GM12878 (cell line): ENCODE results near the gene CD83. TPM values are rescaled to one million over a fixed set of nuclear protein-coding genes. Genes with fewer than 3 reads are reported as not detected.
A peak's percentile ranks its signal among the peaks of the same experiment; 100 is the strongest.

Experiments
- ATAC-seq: fragments of 200-7000 bp; cut with Tn5 transposase; 3 replicates; pipeline ENCODE4 v1.9.1; 2020; ENCODE audit warnings: mild to moderate bottlenecking, moderate library complexity
- BruUV-seq: library from RNA; stranded (reverse); fragments of 400-500 nt; replicated peaks from 2 replicates; lab custom pipeline; 2021; lab: Mats Ljungman, UMichigan
- CTCF ChIA-PET: fragments of 300-600 bp; sonication (Branson Sonifier 250); formaldehyde crosslinking; extraction: SDS; loops from one replicate; lab custom pipeline; 2021; ENCODE audit warnings: inconsistent platforms; lab: Yijun Ruan, JAX
- POLR2A ChIA-PET: fragments of 350-600 bp; formaldehyde crosslinking; extraction: SDS; loops from one replicate; lab custom pipeline; 2021; ENCODE audit warnings: inconsistent platforms; lab: Charles Lee
- RAD21 ChIA-PET: fragments of 300-600 bp; sonication (Branson Sonifier 250); formaldehyde crosslinking; loops from one replicate; lab custom pipeline; 2023; ENCODE audit warnings: antibody characterized with exemption; ENCODE audit not compliant: unreplicated experiment; lab: Charles Lee
- SMC1A ChIA-PET: fragments of 300-600 bp; sonication (Branson Sonifier 250); formaldehyde crosslinking; loops from one replicate; lab custom pipeline; 2023; ENCODE audit not compliant: unreplicated experiment, uncharacterized antibody; lab: Charles Lee
- DNase-seq: peaks from one replicate; pipeline ENCODE4 v3.0.0-alpha.2; 2011; ENCODE audit warnings: low read depth, low spot score
- FAIRE-seq: peaks from 3 replicates; lab custom pipeline; 2011; peaks lifted over from hg19 to GRCh38; lab: Jason Lieb, UNC
- H2AFZ ChIP-seq: 2 replicates; pipeline ENCODE4 v1.6.0; 2011; ENCODE audit warnings: low read depth, low read length, control low read depth; ENCODE audit not compliant: control insufficient read depth
- H3K27ac ChIP-seq: 2 replicates; pipeline ENCODE4 v1.5.1; 2011; ENCODE audit warnings: control low read depth; ENCODE audit not compliant: control insufficient read depth, insufficient read depth
- H3K27me3 ChIP-seq, 2 experiments: replicated peaks in 1 of 2; 2 replicates each; pipeline versions ENCODE4 v1.6.0 to v1.6.1; 2011; ENCODE audit warnings: low read length in 1 of 2; ENCODE audit not compliant: control insufficient read depth in 2 of 2, insufficient read depth in 2 of 2
- H3K36me3 ChIP-seq, 2 experiments: 2 replicates each; pipeline ENCODE4 v1.5.1; 2011; ENCODE audit warnings: low read length in 1 of 2; ENCODE audit not compliant: control insufficient read depth in 2 of 2, insufficient read depth in 2 of 2
- H3K4me1 ChIP-seq: 2 replicates; pipeline ENCODE4 v1.6.1; 2011; ENCODE audit warnings: mild to moderate bottlenecking, low read length, moderate library complexity, mixed read lengths; ENCODE audit not compliant: control insufficient read depth, insufficient read depth
- H3K4me2 ChIP-seq: 2 replicates; pipeline ENCODE4 v1.6.0; 2011; ENCODE audit warnings: control low read depth; ENCODE audit not compliant: control insufficient read depth, insufficient read depth
- H3K4me3 ChIP-seq: fragments of 200-600 bp; sonication (generic); 2 replicates; pipeline ENCODE4 v1.5.1; 2016
- H3K79me2 ChIP-seq: 2 replicates; pipeline ENCODE4 v1.6.0; 2011; ENCODE audit warnings: low read length; ENCODE audit not compliant: control insufficient read depth, insufficient read depth
- H3K9ac ChIP-seq: 2 replicates; pipeline ENCODE4 v1.8.0; 2011; ENCODE audit warnings: low read length, control low read depth, mixed read lengths; ENCODE audit not compliant: control insufficient read depth, insufficient read depth
- H3K9me3 ChIP-seq: replicated peaks from 3 replicates; pipeline ENCODE4 v1.5.1; 2011; ENCODE audit warnings: mild to moderate bottlenecking, low read length; ENCODE audit not compliant: control insufficient read depth, insufficient read depth
- H4K20me1 ChIP-seq: 2 replicates; pipeline ENCODE4 v1.6.0; 2011; ENCODE audit not compliant: control insufficient read depth, insufficient read depth
- EP300 ChIP-seq, 2 experiments: fragments of 150-350 bp in 1 of 2; IDR thresholded peaks; 2 replicates each; pipeline ENCODE4 v1.6.1; 2011 to 2012; ENCODE audit warnings: low read depth in 2 of 2, low read length in 2 of 2, borderline replicate concordance in 1 of 2, improper control_type of control experiment in 1 of 2, inconsistent platforms in 1 of 2; ENCODE audit not compliant: control insufficient read depth in 1 of 2
- PML ChIP-seq: IDR thresholded peaks from 2 replicates; pipeline ENCODE4 v1.6.1; 2012; ENCODE audit warnings: low read length, inconsistent platforms
- RUNX3 ChIP-seq: IDR thresholded peaks from 2 replicates; pipeline ENCODE4 v1.6.1; 2012; ENCODE audit warnings: low read length, inconsistent platforms
- STAT3 ChIP-seq: IDR thresholded peaks from 2 replicates; pipeline ENCODE4 v1.6.1; 2011; ENCODE audit warnings: low read depth, low read length, improper control_type of control experiment
- WGBS: methylation state at CpG from one replicate; pipeline ENCODE4 v1.1.6; 2016; ENCODE audit warnings: low lambda C conversion rate; ENCODE audit not compliant: insufficient replicate concordance, insufficient coverage; ENCODE audit errors: missing lambda C conversion rate; 5-methylcytosine and 5-hydroxymethylcytosine counted together
- in situ Hi-C: fragments of 300-500 bp; cut with MboI; formaldehyde crosslinking; loops from 9 replicates; pipeline ENCODE4 v1.14.3; 2018; ENCODE audit warnings: mixed read lengths
- intact Hi-C: fragments of 100-400 bp; cut with micrococcal nuclease; formaldehyde crosslinking; loops from one replicate; pipeline ENCODE4 v1.14.2; 2022; ENCODE audit not compliant: unreplicated experiment
- polyA plus RNA-seq, 11 experiments: library from polyadenylated mRNA; depleted of rRNA in 4 of 11; unstranded in 6 of 11; stranded (reverse) in 5 of 11; fragments of >200 nt; fragmentation: Nextera tagmentation in 4 of 11; fragmentation: Illumina TruSeq in 1 of 11; extraction: Ambion mirVana in 4 of 11; extraction: Trizol in 1 of 11; gene quantifications; 1 replicate in 1 of 11; 2 replicates in 10 of 11; pipeline versions ENCODE4 v1.2.1 to v1.2.3, GENCODE V29; 2011 to 2016; ENCODE audit warnings: inconsistent platforms in 2 of 11, missing spikeins in 2 of 11, low read depth in 1 of 11
- total RNA-seq, 4 experiments: library from RNA; depleted of rRNA in 3 of 4; stranded (reverse); fragments of >200 nt in 3 of 4; fragmentation: Illumina TruSeq in 1 of 4; extraction: Trizol in 1 of 4; gene quantifications; 2 replicates each; pipeline versions ENCODE4 v1.2.1 to v1.2.3, GENCODE V29; 2013 to 2021
- TF ChIP-seq, protein P1 (sequence below): fragments of 450-650 bp; IDR thresholded peaks from 2 replicates; pipeline ENCODE4 v1.6.1; 2017; ENCODE audit warnings: low read depth, mild to moderate bottlenecking, moderate library complexity
- TF ChIP-seq, protein P2 (sequence below): fragments of 450-650 bp; IDR thresholded peaks from 2 replicates; pipeline ENCODE4 v1.6.1; 2017; ENCODE audit warnings: mild to moderate bottlenecking, low read depth, inconsistent platforms; ENCODE audit not compliant: poor library complexity, severe bottlenecking
- TF ChIP-seq, protein P3 (sequence below): fragments of 450-650 bp; conservative IDR thresholded peaks from 2 replicates; pipeline ENCODE4 v1.6.1; 2017; ENCODE audit warnings: mild to moderate bottlenecking, moderate library complexity
- TF ChIP-seq, protein P4 (sequence below): fragments of 450-650 bp; IDR thresholded peaks from 2 replicates; pipeline ENCODE4 v1.6.1; 2016; ENCODE audit warnings: mild to moderate bottlenecking

CD83 gene
- total and polyA plus RNA-seq, 10 of the 15 experiments (the other 5 are each of a cell fraction or from before 2014, with no cell fraction given) = 76.1 to 174 (median 129) TPM

DNA sequence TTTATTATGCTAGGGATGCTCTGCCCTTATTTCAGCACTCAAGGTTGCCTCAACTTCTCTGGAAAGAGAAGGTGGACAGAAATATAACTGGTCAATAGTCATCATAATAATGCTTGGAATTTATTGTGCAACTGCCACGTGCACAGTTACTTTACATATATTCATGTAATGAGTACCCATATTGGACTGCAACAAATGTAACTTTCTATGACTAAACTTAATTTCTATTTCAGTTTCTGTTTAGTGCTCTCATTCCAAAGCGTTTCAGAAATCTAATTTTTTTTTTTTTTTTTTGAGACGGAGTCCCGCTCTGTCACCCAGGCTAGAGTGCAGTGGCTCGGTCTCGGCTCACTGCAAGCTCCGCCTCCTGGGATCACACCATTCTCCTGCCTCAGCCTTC, 28.3 kb upstream of the CD83 start (continued):
- TF ChIP-seq, protein P1, sequence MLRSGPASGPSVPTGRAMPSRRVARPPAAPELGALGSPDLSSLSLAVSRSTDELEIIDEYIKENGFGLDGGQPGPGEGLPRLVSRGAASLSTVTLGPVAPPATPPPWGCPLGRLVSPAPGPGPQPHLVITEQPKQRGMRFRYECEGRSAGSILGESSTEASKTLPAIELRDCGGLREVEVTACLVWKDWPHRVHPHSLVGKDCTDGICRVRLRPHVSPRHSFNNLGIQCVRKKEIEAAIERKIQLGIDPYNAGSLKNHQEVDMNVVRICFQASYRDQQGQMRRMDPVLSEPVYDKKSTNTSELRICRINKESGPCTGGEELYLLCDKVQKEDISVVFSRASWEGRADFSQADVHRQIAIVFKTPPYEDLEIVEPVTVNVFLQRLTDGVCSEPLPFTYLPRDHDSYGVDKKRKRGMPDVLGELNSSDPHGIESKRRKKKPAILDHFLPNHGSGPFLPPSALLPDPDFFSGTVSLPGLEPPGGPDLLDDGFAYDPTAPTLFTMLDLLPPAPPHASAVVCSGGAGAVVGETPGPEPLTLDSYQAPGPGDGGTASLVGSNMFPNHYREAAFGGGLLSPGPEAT = peak; percentile 30; the same call in 1 of the 2 replicates
- TF ChIP-seq, protein P2, sequence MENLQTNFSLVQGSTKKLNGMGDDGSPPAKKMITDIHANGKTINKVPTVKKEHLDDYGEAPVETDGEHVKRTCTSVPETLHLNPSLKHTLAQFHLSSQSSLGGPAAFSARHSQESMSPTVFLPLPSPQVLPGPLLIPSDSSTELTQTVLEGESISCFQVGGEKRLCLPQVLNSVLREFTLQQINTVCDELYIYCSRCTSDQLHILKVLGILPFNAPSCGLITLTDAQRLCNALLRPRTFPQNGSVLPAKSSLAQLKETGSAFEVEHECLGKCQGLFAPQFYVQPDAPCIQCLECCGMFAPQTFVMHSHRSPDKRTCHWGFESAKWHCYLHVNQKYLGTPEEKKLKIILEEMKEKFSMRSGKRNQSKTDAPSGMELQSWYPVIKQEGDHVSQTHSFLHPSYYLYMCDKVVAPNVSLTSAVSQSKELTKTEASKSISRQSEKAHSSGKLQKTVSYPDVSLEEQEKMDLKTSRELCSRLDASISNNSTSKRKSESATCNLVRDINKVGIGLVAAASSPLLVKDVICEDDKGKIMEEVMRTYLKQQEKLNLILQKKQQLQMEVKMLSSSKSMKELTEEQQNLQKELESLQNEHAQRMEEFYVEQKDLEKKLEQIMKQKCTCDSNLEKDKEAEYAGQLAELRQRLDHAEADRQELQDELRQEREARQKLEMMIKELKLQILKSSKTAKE = peak; percentile 27
- no peak for TF ChIP-seq PML

DNA sequence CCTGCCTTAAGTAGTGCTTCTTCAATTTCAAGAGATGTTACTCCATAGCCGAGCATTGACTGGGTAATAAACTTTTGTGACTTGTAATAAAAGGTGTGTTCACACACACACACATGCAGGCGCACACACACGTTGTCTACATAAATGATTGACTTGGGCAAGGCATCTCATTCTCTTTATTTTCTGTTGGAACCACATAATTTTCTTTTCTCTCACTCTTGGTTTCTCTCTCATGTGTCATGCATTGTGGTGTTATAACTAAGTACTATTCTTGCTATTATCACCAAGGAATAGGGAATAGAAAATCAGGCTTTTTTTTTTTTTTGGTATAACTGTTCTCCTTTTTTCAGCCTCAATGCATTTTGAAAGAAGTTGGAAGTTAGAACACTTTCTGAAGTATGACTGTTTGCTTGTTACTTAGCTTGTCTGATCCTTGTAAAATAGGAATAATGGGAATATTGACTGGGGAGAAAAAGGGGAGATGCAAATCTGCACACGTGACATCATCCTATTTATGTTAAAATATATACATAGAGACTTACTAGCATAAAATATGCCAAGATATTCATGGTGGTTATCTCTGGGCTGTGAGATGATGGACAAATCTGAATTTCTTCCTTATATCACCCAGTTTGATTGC, 26.1 kb upstream of the CD83 start:
- ChIA-PET SMC1A (interaction anchor here (0.9 to 16.9 kb wide), 4 partner anchors 16 to 545 kb away, joined by 3 to 319 read pairs (median 206); partner anchors contain the start of gene CD83), CTCF (interaction anchor here (1.0 to 5.4 kb wide), 5 partner anchors 17 to 38 kb away, joined by 3 to 28 read pairs (median 4); partner anchors contain the start of gene CD83), POLR2A (interaction anchor here (0.7 to 7.0 kb wide), 5 partner anchors 9 to 658 kb away, joined by 3 to 126 read pairs (median 9); no protein-coding TSS in a partner anchor), RAD21 (interaction anchor here (1.4 to 10.3 kb wide), 8 partner anchors 9 to 30 kb away, joined by 3 to 164 read pairs (median 7); partner anchors contain the start of gene CD83)
- H3K79me2 ChIP-seq = no peaks in the 10 kb centered on the region
- no peaks in the 10 kb centered on the region for H3K27me3 ChIP-seq
- H4K20me1 ChIP-seq = no peaks in the 10 kb centered on the region
- no peak overlapping the region for H2AFZ ChIP-seq
- intact Hi-C loops (loop anchor here (1.0 to 5.0 kb wide), 2 partner anchors 16 to 36 kb away; no protein-coding TSS in a partner anchor), in situ Hi-C loops (no loop called here)
- peak overlapping the region; percentile 80 for H3K4me2 ChIP-seq
- TSS peak; percentile 39 for BruUV-seq
- H3K9me3 ChIP-seq = no peaks in the 10 kb centered on the region; the same call in 1 of the 3 replicates
- H3K36me3 ChIP-seq = no peaks in the 10 kb centered on the region
- ATAC-seq = peak; percentile 21
- H3K4me3 ChIP-seq = no peak overlapping the region
- no peak for DNase-seq
- FAIRE-seq = no peak
- H3K27ac ChIP-seq = peak overlapping the region; percentile 80
- 0 out of 2 replicates have a peak overlapping the region, but pooled peaks have one; percentile 21 for H3K9ac ChIP-seq
- H3K4me1 ChIP-seq = peaks cover 77% of the 10 kb centered on the region
- WGBS = 72% methylated on average over 4 of the region's 4 CpGs
- TF ChIP-seq STAT3 (0 out of 2 replicates have a peak, but pooled peaks have one; percentile 64), EP300 (IDR thresholded peaks at IDR 0.05; ENCODE audit: borderline replicate concordance in 1 of 2, control insufficient read depth in 1 of 2, low read depth in 2 of 2, low read length in 2 of 2) (peak; percentile 88 to 90), RUNX3 (peak; percentile 80)
- TF ChIP-seq, protein P1 = peak; percentile 92
- TF ChIP-seq, protein P3, sequence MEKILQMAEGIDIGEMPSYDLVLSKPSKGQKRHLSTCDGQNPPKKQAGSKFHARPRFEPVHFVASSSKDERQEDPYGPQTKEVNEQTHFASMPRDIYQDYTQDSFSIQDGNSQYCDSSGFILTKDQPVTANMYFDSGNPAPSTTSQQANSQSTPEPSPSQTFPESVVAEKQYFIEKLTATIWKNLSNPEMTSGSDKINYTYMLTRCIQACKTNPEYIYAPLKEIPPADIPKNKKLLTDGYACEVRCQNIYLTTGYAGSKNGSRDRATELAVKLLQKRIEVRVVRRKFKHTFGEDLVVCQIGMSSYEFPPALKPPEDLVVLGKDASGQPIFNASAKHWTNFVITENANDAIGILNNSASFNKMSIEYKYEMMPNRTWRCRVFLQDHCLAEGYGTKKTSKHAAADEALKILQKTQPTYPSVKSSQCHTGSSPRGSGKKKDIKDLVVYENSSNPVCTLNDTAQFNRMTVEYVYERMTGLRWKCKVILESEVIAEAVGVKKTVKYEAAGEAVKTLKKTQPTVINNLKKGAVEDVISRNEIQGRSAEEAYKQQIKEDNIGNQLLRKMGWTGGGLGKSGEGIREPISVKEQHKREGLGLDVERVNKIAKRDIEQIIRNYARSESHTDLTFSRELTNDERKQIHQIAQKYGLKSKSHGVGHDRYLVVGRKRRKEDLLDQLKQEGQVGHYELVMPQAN = no peak
- TF ChIP-seq, protein P4, sequence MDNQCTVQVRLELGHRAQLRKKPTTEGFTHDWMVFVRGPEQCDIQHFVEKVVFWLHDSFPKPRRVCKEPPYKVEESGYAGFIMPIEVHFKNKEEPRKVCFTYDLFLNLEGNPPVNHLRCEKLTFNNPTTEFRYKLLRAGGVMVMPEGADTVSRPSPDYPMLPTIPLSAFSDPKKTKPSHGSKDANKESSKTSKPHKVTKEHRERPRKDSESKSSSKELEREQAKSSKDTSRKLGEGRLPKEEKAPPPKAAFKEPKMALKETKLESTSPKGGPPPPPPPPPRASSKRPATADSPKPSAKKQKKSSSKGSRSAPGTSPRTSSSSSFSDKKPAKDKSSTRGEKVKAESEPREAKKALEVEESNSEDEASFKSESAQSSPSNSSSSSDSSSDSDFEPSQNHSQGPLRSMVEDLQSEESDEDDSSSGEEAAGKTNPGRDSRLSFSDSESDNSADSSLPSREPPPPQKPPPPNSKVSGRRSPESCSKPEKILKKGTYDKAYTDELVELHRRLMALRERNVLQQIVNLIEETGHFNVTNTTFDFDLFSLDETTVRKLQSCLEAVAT = peak; percentile 71
